Central memory CD8-positive, alpha-beta T cell (primary cell): ENCODE results near the gene SCYL3.

Experiments
- ATAC-seq: fragments of 150-1000 bp; cut with Tn5 transposase; replicated peaks from 2 replicates; pipeline ENCODE4 v1.10.0; 2022; ENCODE audit warnings: mild to moderate bottlenecking, moderate FRiP score, moderate number of reproducible peaks; ENCODE audit not compliant: poor library complexity, severe bottlenecking; ENCODE audit errors: extremely low read depth
- DNase-seq, 2 donors: peaks; one replicate each; pipeline ENCODE4 v3.0.0; 2021; ENCODE audit warnings: low spot score in 2 of 2
- H3K27ac Mint-ChIP-seq: one replicate; pipeline ENCODE4 v1.8.0; 2022; ENCODE audit warnings: low read depth, mild to moderate bottlenecking, moderate library complexity, mixed read lengths
- H3K27me3 Mint-ChIP-seq: one replicate; pipeline ENCODE4 v1.8.0; 2022; ENCODE audit warnings: mixed read lengths
- H3K36me3 Mint-ChIP-seq: one replicate; pipeline ENCODE4 v1.8.0; 2022; ENCODE audit warnings: mild to moderate bottlenecking, moderate library complexity, mixed read lengths; ENCODE audit not compliant: insufficient read depth
- H3K4me1 Mint-ChIP-seq: one replicate; pipeline ENCODE4 v1.8.0; 2022; ENCODE audit warnings: mixed read lengths
- H3K4me3 Mint-ChIP-seq: one replicate; pipeline ENCODE4 v1.8.0; 2022; ENCODE audit warnings: mild to moderate bottlenecking, moderate library complexity, mixed read lengths
- H3K9me3 Mint-ChIP-seq: one replicate; pipeline ENCODE4 v1.8.0; 2022; ENCODE audit warnings: mixed read lengths

Gene SCYL3

DNA sequence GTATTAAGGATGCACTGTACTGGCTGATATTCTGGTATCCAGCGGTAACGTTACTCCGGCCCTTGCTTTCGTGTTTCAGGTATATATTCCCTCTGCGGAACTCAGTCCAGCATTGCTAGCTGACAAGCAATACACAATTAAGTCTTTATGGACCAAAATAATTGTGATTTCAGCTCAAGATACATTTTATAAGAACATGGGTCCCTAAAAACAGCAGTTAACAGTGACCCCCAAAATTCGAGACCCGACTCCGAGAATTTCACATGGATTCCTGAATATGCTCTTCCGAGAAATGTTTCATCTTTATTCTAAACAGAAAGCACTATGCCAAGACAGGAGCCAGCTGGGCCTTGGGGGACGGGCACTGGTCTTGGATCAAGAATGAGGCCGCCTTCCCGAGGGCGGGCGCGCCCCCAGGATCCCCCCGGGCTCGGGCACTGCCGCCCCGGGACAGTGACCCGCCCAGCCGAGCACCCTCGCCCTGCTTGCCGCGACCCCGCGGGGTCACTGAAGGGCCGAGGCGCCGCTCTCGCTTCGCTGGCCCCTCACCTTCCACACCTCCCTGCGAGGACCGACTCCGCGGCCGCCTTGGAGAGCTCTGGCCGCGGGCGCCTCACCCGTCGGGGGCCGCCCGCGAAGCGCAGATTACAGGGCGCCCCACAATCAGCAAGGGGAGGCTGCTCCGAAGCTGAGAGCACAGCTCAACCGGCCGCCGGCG, 610 bp downstream of the SCYL3 start:
- Mint-ChIP-seq H3K4me3 (peak overlapping the region; percentile 92), H3K36me3 (peaks cover 10% of the 10 kb centered on the region), H3K27me3 (peaks cover 12% of the 10 kb centered on the region), H3K27ac (peak overlapping the region; percentile 99), H3K9me3 (no peaks in the 10 kb centered on the region), H3K4me1 (peaks cover 40% of the 10 kb centered on the region)
- ATAC-seq (peak; percentile 0), DNase-seq (no peak)

DNA sequence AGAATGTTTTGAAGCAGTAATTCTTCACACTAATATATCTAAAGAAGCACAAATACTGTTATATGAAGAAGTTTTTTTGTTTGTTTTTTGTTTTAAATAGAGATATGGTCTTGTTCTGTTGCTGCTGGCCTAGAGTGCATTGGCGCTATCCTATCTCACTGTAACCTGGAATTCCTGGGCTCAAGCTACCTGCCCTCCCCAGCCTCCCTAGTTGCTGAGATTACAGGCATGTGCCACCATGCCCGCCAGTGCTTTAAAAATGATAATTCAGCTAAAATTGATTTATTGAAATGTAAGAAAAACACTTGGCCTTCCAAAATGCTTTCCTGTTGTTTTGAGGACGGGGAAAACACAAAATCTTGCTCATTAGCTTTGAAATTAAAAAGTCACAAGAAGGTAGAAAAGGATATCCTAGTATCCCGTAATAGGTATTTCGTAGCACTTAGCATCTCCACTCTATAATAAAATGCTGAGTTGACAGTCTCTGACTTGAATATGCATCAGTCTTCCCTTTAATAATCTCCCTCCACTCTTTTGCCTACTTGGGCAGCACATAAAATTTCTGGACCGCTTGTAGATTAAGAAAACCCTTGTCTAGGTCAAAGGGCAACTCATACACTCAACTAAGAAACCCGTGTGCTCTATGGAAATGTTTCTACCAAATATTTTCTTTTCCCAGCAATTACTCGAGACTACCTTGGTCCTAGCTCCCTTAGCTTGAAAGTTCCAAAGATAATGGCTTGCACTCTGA, 1.3 kb downstream of the SCYL3 start:
- ATAC-seq (no peak), DNase-seq (no peak)
- peaks cover 14% of the 10 kb centered on the region for H3K36me3 Mint-ChIP-seq
- no peaks in the 10 kb centered on the region for H3K9me3 Mint-ChIP-seq
- H3K27me3 Mint-ChIP-seq, result peaks cover 12% of the 10 kb centered on the region
- peak overlapping the region; percentile 99 for H3K27ac Mint-ChIP-seq
- peaks cover 40% of the 10 kb centered on the region for H3K4me1 Mint-ChIP-seq
- peak overlapping the region; percentile 92 for H3K4me3 Mint-ChIP-seq

DNA sequence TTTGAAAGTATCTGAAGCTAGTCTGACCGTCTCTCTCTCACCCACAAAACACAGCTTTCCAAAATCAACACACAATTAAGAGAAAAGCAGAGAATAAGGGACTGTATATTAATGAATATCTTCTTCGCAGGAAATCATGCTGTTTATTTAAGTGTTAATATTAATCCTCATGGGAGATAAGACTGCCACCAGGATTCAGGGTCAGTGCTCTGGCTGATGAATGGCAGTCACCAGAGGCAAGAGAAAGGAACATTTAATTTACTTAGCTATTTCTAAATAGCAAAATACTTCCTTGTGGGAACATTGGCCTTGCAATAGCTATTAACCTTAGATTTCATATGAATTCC, 2.2 kb downstream of the SCYL3 start:
- no peak for ATAC-seq
- H3K4me1 Mint-ChIP-seq, result peaks cover 41% of the 10 kb centered on the region
- peak overlapping the region; percentile 99 for H3K27ac Mint-ChIP-seq

DNA sequence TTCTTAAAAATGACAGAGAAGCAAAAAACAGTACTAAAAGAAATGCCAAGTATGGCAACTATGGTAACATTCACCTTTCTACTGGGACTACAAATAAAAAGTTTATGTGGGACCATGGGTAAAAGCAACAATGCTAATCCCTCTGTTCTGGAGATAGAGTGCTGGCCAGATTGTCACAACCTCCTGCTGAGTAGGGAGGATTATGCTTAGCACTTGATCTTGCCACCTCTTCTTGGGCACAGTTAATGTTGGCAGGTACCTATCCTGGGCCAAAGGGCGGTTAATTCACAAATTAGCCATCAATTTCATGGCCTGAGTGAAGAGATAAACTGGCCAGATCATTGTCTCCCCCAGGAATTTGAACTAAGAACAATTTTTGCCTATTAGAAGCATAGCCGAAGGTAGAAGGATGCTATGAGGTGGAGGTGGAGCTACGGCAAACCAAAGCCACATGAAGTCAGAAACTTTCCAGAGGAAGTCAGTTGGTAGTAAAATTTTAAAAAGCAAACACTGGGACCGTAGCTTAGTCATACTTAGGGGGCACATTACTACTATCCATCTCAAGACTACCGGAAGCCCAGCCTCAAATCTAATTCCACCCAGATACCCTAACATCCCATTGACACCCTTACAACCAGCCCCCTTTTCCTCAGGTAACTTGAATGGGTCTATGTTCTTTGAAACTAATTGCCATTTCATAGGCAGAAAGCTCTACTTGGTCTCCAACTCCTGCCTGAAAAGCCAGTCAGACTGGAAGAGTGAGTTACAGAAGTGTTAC, 2.7 kb downstream of the SCYL3 start:
- ATAC-seq (peak; percentile 21), DNase-seq (no peak)
- H3K9me3 Mint-ChIP-seq, result no peaks in the 10 kb centered on the region
- peaks cover 23% of the 10 kb centered on the region for H3K36me3 Mint-ChIP-seq
- no peaks in the 10 kb centered on the region for H3K27me3 Mint-ChIP-seq
- peak overlapping the region; percentile 99 for H3K27ac Mint-ChIP-seq
- peaks cover 45% of the 10 kb centered on the region for H3K4me1 Mint-ChIP-seq
- peak overlapping the region; percentile 92 for H3K4me3 Mint-ChIP-seq

More for the DNA sequence above, 2.2 kb downstream of the SCYL3 start:
- Mint-ChIP-seq H3K9me3 (no peaks in the 10 kb centered on the region), H3K36me3 (peaks cover 20% of the 10 kb centered on the region), H3K4me3 (peak overlapping the region; percentile 92), H3K27me3 (peaks cover 4% of the 10 kb centered on the region)
- no peak for DNase-seq

DNA sequence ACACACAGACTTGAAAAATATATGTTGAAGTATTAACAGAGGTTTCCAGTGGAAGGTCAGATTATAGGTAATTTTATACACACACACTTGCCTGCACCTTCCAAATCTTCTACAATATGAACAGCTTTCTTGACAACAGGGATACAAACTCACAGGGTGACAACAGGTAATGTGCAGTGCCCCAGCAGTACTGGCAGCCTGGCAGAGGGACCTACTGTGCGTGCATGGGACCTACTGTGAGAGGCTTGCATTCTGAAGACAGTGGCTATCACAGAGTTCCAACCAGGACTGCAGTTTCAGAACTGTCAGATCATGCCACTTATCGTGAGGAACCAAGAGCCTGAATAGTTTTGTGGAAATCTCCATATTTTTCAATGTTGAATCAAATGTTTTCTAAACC, 3.8 kb downstream of the SCYL3 start:
- no peak for ATAC-seq
- H3K4me1 Mint-ChIP-seq, result peaks cover 51% of the 10 kb centered on the region
- H3K27ac Mint-ChIP-seq, result no peak overlapping the region
- H3K4me3 Mint-ChIP-seq, result no peak overlapping the region
- DNase-seq, result no peak
- H3K9me3 Mint-ChIP-seq, result no peaks in the 10 kb centered on the region
- H3K36me3 Mint-ChIP-seq, result peaks cover 29% of the 10 kb centered on the region
- H3K27me3 Mint-ChIP-seq, result no peaks in the 10 kb centered on the region

DNA sequence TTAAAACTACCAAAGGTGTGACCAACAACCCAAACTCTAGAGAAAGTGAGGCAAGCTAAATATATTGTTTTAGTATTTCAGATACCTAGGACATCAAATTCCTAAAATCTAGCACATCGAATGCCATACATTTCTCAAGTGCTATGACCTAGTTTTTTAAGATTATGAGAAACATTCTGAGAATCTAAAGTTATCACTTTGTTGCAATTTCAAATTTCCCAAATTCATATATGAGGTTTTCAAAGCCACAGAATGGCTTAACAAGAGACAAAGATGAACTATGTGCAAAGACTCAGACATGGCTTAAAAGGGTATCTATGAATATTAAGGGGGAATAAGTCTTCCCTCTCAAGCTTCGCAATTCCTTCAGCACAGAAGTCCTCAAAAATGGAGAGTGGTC, 6.8 kb downstream of the SCYL3 start:
- DNase-seq, result no peak
- H3K4me1 Mint-ChIP-seq, result peaks cover 40% of the 10 kb centered on the region
- H3K9me3 Mint-ChIP-seq, result no peaks in the 10 kb centered on the region
- H3K27ac Mint-ChIP-seq, result no peak overlapping the region
- ATAC-seq, result no peak
- H3K27me3 Mint-ChIP-seq, result no peaks in the 10 kb centered on the region
- H3K36me3 Mint-ChIP-seq, result peaks cover 31% of the 10 kb centered on the region
- H3K4me3 Mint-ChIP-seq, result no peak overlapping the region

DNA sequence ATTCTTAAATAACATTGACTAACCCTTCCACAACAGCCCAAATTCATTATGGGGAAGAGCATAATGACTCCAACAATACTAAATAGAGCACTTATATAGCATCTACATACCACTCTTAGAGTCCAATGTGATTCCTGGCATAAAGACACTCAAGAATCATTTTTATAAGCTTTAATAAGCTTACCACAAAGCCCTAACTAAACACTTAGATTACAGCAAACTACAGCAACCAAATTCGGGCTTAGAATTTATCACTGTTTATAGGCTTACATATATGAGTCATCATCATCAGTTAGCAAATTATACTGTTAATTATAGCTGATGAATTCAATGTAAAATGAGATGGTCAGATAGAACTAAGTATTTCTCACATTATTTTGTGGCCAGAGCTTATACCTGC, 7.3 kb downstream of the SCYL3 start:
- Mint-ChIP-seq H3K36me3 (peaks cover 31% of the 10 kb centered on the region), H3K4me1 (peaks cover 35% of the 10 kb centered on the region), H3K27me3 (no peaks in the 10 kb centered on the region), H3K27ac (no peak overlapping the region), H3K9me3 (no peaks in the 10 kb centered on the region), H3K4me3 (no peak overlapping the region)
- ATAC-seq (no peak), DNase-seq (no peak)

DNA sequence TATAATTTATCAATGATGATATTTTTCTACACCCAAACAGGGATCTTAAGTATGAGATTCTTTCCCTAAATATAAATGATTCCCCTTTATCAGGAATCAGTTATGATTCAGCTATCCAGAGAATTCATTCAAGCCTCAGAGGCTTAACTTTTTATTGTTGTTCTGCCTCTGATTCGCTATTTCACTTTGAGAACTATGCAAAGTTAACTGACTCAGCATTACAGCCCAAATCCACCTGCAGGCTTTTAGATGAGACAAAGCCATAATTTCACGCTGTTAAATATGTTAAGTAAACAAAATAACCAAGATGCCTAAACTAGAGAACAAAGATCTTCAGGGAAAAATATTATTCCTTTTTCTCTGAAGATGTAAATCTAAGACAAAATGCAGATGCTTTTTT, 8.5 kb downstream of the SCYL3 start:
- peaks cover 31% of the 10 kb centered on the region for H3K36me3 Mint-ChIP-seq
- no peak overlapping the region for H3K27ac Mint-ChIP-seq
- no peak for DNase-seq
- no peaks in the 10 kb centered on the region for H3K27me3 Mint-ChIP-seq
- H3K4me3 Mint-ChIP-seq, result no peak overlapping the region
- peaks cover 23% of the 10 kb centered on the region for H3K4me1 Mint-ChIP-seq
- no peak for ATAC-seq
- no peaks in the 10 kb centered on the region for H3K9me3 Mint-ChIP-seq

DNA sequence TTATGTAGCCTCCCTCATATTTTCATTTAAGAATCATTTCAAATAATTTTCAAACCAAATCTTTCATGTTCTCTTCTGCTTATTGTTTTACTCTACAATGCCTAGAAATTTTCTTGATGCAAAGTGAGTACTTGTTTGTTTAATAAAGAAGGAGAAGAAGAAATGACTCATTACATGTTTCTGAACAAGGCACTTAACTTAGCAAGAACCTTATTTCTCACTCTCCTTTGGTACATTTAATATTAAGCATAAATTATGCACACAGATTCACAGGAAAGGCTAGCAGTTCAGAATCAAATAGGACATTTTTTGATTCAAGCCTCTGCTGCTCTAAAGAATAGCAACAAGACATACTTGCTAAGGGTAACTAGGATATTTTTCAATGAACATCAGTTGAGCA, 9.1 kb downstream of the SCYL3 start:
- Mint-ChIP-seq H3K9me3 (no peaks in the 10 kb centered on the region), H3K36me3 (peaks cover 33% of the 10 kb centered on the region), H3K4me1 (peaks cover 26% of the 10 kb centered on the region), H3K27me3 (no peaks in the 10 kb centered on the region), H3K27ac (no peak overlapping the region), H3K4me3 (no peak overlapping the region)
- DNase-seq (no peak), ATAC-seq (no peak)

DNA sequence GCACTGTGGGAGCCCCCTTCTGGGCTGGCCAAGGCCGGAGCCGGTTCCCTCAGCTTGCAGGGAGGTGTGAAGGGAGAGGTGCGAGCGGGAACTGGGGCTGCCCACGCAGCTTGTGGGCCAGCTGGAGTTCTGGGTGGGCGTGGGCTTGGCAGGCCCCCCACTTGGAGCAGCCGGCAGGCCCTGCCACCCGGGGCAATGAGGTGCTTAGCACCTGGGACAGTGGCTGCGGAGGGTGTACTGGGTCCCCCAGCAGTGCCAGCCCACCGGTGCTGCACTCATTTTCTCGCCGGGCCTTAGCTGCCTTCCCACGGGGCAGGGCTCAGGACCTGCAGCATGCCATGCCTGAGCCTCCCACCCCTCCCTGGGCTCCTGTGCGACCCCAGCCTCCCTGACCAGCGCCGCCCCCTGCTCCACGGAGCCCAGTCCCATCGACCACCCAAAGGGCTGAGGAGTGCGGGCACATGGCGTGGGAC, 11.6 kb downstream of the SCYL3 start:
- peaks cover 30% of the 10 kb centered on the region for H3K4me1 Mint-ChIP-seq
- H3K9me3 Mint-ChIP-seq, result no peaks in the 10 kb centered on the region
- H3K4me3 Mint-ChIP-seq, result no peak overlapping the region
- ATAC-seq (no peak), DNase-seq (no peak)
- H3K27ac Mint-ChIP-seq, result no peak overlapping the region
- H3K27me3 Mint-ChIP-seq, result no peaks in the 10 kb centered on the region
- peaks cover 35% of the 10 kb centered on the region for H3K36me3 Mint-ChIP-seq

DNA sequence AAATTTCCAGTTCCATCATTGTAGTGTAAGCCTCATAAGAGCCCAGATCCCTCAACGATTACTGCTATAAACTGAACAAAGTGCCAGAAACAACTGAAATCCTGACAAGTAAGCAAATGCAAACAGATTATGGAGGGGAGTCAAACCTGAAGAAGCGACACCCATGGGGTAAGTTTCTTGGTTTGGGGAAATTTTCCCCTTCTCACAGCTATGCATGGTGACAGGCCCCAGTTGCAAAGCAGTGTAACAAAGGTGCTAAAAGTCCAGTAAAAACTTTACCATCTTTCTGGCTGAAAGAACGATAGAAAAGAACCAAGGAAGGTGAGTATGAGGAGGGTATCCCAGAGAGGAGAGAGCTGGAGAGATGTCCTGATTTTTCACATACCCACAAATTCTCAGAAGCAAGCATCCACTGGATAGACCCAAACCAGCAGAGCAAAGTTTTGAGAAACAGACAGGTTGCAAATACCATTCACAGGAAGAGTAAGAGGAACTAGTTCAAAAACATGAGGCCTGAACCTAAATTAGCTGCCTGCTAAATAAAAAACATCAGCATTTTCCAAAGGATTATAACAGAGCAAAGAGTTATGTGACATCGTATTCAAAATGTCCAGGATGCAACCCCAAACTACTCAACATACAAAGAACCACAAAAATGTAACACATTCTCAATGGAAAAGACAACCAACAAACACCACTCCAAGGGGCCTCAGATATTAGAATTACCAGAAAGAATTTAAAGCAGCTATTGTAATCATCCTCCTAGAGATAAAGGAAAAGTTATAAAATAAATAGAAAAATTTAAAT, 14.5 kb downstream of the SCYL3 start:
- ATAC-seq, result no peak
- peaks cover 25% of the 10 kb centered on the region for H3K4me1 Mint-ChIP-seq
- peaks cover 36% of the 10 kb centered on the region for H3K36me3 Mint-ChIP-seq
- H3K4me3 Mint-ChIP-seq, result no peak overlapping the region
- no peak for DNase-seq
- no peaks in the 10 kb centered on the region for H3K9me3 Mint-ChIP-seq
- peak overlapping the region; percentile 79 for H3K27ac Mint-ChIP-seq
- no peaks in the 10 kb centered on the region for H3K27me3 Mint-ChIP-seq

DNA sequence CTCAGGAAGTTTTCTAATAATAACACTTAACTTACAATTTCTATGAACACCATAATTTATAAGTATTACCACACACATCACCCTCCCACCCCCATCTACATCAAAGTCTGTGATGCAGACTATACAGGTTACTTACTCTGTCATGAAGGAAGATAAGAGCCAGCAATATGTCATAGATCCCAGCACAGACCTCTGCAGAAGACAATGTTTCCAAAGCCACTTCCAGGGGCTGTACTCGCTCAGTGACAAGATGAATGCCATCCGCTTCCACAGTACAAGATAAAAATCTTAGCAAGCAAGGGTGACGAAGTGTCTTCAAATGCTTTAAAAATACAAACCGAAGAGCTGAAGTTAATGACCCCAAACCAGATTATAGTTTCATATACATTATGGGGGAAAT, 15.2 kb downstream of the SCYL3 start:
- Mint-ChIP-seq H3K27ac (no peak overlapping the region), H3K36me3 (peaks cover 42% of the 10 kb centered on the region), H3K4me1 (peaks cover 25% of the 10 kb centered on the region), H3K27me3 (no peaks in the 10 kb centered on the region), H3K4me3 (no peak overlapping the region), H3K9me3 (no peaks in the 10 kb centered on the region)
- no peak for DNase-seq
- no peak for ATAC-seq
